Adrenal gland (tissue), 12 donors: ENCODE data around the gene TP73. TPM values are rescaled to one million over a fixed set of nuclear protein-coding genes. Genes with fewer than 3 reads are reported as not detected.

Experiments used
- DNase-seq, 7 donors: peaks; one replicate each; pipeline ENCODE4 v3.0.0-alpha.2; 2019 to 2020
- H3K27ac ChIP-seq, 5 donors: fragments of 200-600 bp; sonication (generic) in 4 of 5; 1 replicate in 3 of 5; 2 replicates in 2 of 5; pipeline versions ENCODE4 v1.5.1 to v1.8.0; 2016 to 2020; ENCODE audit warnings: mild to moderate bottlenecking in 1 of 5
- H3K27me3 ChIP-seq: fragments of 200-600 bp; 2 replicates; pipeline ENCODE4 v1.8.0; 2021
- H3K36me3 ChIP-seq, 2 donors: fragments of 200-600 bp; replicated peaks in 1 of 2; 1 replicate in 1 of 2; 2 replicates in 1 of 2; pipeline versions ENCODE4 v1.5.1 to v1.8.0; 2018 to 2022
- H3K4me1 ChIP-seq, 2 donors: fragments of 200-600 bp; replicated peaks in 1 of 2; 1 replicate in 1 of 2; 2 replicates in 1 of 2; pipeline versions ENCODE4 v1.5.1 to v1.8.0; 2018 to 2021
- H3K4me3 ChIP-seq, 4 donors: fragments of 200-600 bp; sonication (generic) in 3 of 4; one replicate each; pipeline ENCODE4 v1.5.1; 2016 to 2018
- H3K9me3 ChIP-seq, 3 donors: fragments of 200-600 bp; sonication (generic) in 1 of 3; replicated peaks in 1 of 3; 1 replicate in 2 of 3; 2 replicates in 1 of 3; pipeline versions ENCODE4 v1.5.1 to v1.8.0; 2016 to 2021
- POLR2A ChIP-seq, 2 donors: fragments of 450-650 bp; IDR thresholded peaks; one replicate each; pipeline ENCODE4 v1.6.1; 2017; ENCODE audit warnings: antibody characterized with exemption in 2 of 2, mild to moderate bottlenecking in 2 of 2, moderate library complexity in 1 of 2
- WGBS, 4 donors: extraction: QIAGEN DNeasy Blood & Tissue Kit in 2 of 4; methylation state at CpG; one replicate each; pipeline versions ENCODE4 v1.1.5 to v1.1.7; 2013 to 2017; 5-methylcytosine and 5-hydroxymethylcytosine counted together
- intact Hi-C, 2 donors: fragments of 100-400 bp; cut with DNase I; formaldehyde crosslinking; loops; one replicate each; pipeline versions ENCODE4 v1.14.1 to v1.15.0; 2022 to 2023
- polyA plus RNA-seq, 3 donors: library from polyadenylated mRNA; stranded (reverse); fragments of 200-250 nt in 2 of 3; fragments of 350-450 nt in 1 of 3; fragmentation: Illumina TruSeq in 1 of 3; extraction: RNeasy Lipid Tissue Mini Kit (QIAGEN cat#74804) in 1 of 3; gene quantifications; one replicate each; pipeline ENCODE4 v1.2.3, GENCODE V29; 2013 to 2014
- total RNA-seq, 9 donors: library from RNA; depleted of rRNA in 4 of 9; stranded (reverse); fragments of >200 nt in 4 of 9; fragments of 120-200 nt in 1 of 9; fragmentation: NEBNext Ultra II Directional in 1 of 9; extraction: Animal tissue kit (Norgen Biotek cat#: 25700) in 1 of 9; gene quantifications; one replicate each; pipeline versions ENCODE4 v1.1.0 to v1.2.4, GENCODE V29; 2013 to 2023
- TF ChIP-seq, protein P1 (sequence below), 6 experiments: fragments of 450-650 bp in 4 of 6; fragments of 200-600 bp in 2 of 6; sonication (generic) in 1 of 6; IDR thresholded peaks; 1 replicate in 5 of 6; 2 replicates in 1 of 6; pipeline versions ENCODE4 v1.5.1 to v1.8.0; 2016 to 2021; ENCODE audit warnings: antibody characterized with exemption in 6 of 6, mild to moderate bottlenecking in 2 of 6, moderate library complexity in 1 of 6
- donor health status: healthy with polysubstance abuse.
- donor health status: Bipolar disorder and iron deficiency.
- donor health status: DM: yes; HTN: yes; CAD: no.
- donor health status: DM: no; HTN: no; CAD: no.
- donor health status: DM: no; HTN: no; CAD: no.
- donor health status: DM: yes; HTN: yes; CAD: no.

Gene TP73
- total and polyA plus RNA-seq, 12 donors: 0.03 to 0.22 (median 0.14) TPM; not detected in 6

DNA sequence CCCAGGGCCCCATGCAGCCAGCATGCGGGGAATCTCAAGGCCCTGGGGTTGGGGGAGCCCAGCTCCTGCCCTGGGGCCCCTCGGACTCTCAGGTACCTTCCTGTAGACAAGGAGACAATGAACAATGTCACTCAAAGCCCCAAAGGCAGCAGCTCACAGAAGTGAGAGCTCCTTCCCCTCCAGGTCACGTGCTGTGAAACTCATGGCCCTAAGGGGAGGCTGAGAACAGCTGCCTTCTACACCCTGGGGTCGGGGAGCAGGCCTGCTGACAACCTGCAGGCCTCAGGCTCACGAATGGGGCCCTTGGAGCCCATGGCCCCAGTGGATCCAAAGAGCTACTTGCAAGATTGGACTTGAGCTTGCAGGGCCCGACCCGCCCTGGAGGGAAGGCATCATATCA lies 44.2 kb upstream of the TP73 start:
- Histone ChIP-seq H3K36me3 (no peaks in the 10 kb centered on the region), H3K9me3 (no peaks in the 10 kb centered on the region), H3K27ac (no peak overlapping the region), H3K4me3 (no peak overlapping the region), H3K4me1 (peaks cover 0 to 9% of the 10 kb centered on the region in 2 donors), H3K27me3 (peaks cover 31% of the 10 kb centered on the region)
- no peak for TF ChIP-seq POLR2A (IDR thresholded peaks at IDR 0.05)
- TF ChIP-seq, protein P1, sequence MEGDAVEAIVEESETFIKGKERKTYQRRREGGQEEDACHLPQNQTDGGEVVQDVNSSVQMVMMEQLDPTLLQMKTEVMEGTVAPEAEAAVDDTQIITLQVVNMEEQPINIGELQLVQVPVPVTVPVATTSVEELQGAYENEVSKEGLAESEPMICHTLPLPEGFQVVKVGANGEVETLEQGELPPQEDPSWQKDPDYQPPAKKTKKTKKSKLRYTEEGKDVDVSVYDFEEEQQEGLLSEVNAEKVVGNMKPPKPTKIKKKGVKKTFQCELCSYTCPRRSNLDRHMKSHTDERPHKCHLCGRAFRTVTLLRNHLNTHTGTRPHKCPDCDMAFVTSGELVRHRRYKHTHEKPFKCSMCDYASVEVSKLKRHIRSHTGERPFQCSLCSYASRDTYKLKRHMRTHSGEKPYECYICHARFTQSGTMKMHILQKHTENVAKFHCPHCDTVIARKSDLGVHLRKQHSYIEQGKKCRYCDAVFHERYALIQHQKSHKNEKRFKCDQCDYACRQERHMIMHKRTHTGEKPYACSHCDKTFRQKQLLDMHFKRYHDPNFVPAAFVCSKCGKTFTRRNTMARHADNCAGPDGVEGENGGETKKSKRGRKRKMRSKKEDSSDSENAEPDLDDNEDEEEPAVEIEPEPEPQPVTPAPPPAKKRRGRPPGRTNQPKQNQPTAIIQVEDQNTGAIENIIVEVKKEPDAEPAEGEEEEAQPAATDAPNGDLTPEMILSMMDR (IDR thresholded peaks at IDR 0.05): no peak
- intact Hi-C loops: no loop called here
- DNase-seq: no peak
- 79 to 85% (median 80%) methylated on average over 4 to 7 of the region's 7 CpGs for WGBS, 4 donors

DNA sequence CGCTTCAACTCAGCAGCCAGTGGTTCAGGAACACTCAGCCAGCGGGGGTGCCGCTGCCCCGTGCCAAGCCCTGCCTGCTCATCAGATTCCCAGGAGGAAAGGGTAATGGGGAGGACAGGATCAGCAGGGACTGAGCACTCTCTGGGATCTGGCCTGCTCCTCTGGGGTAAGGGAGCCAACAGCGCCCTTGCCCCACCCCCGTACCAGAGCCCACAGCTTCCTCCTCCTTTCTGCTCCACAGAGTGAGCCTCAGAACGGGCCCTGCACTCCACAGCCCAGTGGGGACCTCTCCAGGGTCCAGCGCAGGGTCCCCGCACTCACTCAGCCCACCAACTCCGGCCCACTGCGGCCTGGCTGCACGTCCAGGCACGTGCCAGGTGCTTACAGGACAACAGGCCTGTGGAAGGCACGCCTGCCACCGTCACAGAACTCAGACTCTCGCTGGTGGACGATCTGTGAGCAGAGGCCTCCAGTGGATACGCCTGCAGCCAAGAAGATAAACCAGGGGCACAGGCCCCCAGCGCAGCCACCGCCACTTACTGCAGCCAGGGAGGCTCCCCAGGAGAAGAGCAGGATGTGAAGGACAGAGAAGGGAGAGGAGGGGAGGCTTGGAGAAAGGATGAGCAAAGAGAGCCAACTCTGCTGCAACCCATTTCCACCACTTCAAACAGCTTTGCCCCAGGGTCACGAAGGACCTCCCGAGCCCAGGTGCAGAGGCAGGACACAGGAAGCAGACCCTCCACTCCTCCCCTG lies 43.1 kb upstream of the TP73 start:
- WGBS, 4 donors: 66 to 73% (median 70%) methylated on average over 15 to 22 of the region's 22 CpGs
- Histone ChIP-seq H3K4me3 (no peak overlapping the region), H3K27ac (no peak overlapping the region), H3K4me1 (peaks cover 0 to 9% of the 10 kb centered on the region in 2 donors), H3K27me3 (peaks cover 31% of the 10 kb centered on the region), H3K36me3 (no peaks in the 10 kb centered on the region), H3K9me3 (no peaks in the 10 kb centered on the region)
- intact Hi-C loops: no loop called here
- TF ChIP-seq, protein P1 (IDR thresholded peaks at IDR 0.05): no peak
- no peak for TF ChIP-seq POLR2A (IDR thresholded peaks at IDR 0.05)
- DNase-seq: no peak

DNA sequence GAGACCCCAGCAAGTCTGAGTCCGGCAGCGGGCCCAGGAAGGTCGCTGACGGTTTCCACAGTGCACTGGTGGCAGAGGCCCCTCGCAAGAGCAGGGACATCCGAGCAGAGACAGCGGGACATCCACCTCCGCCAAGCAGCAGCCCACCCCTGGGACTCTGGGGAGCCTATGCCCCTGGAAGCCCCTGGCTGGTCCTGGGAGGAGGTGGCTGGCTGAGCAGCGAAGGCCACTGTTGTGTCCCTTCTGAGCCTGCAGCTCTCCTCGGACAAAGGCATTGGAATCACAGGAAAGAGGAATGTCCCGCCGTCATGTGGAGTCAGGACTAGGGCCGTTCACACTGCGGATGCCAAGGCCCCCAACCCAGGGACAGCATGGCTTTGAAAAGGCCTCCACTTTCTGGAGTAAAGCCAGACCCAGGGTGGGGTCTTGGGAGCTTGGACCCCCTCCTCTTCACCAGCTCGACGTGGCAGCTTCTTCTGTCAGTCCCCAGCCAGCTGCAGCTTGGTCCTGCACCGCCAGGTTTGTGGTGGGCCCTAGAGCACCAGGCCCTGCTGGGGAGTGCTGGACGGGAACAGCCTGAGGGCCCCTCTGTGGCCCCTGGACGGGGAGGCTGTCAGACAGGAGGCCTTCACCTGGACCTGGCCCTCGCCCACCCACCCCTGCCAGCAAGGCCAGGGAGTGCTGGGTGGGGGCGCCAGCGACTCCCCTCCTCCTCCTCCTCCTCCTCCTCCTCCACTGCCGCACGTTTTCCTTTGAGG lies 42.4 kb upstream of the TP73 start:
- DNase-seq: no peak
- H3K4me1 ChIP-seq: peaks cover 0 to 9% of the 10 kb centered on the region in 2 donors
- no peaks in the 10 kb centered on the region for H3K36me3 ChIP-seq
- no peaks in the 10 kb centered on the region for H3K9me3 ChIP-seq
- H3K27ac ChIP-seq: no peak overlapping the region
- H3K4me3 ChIP-seq: no peak overlapping the region
- 44 to 54% (median 48%) methylated on average over 9 to 24 of the region's 24 CpGs for WGBS, 4 donors
- peaks cover 31% of the 10 kb centered on the region for H3K27me3 ChIP-seq
- TF ChIP-seq, protein P1 (IDR thresholded peaks at IDR 0.05): no peak
- TF ChIP-seq POLR2A (IDR thresholded peaks at IDR 0.05): no peak
- intact Hi-C loops: no loop called here

DNA sequence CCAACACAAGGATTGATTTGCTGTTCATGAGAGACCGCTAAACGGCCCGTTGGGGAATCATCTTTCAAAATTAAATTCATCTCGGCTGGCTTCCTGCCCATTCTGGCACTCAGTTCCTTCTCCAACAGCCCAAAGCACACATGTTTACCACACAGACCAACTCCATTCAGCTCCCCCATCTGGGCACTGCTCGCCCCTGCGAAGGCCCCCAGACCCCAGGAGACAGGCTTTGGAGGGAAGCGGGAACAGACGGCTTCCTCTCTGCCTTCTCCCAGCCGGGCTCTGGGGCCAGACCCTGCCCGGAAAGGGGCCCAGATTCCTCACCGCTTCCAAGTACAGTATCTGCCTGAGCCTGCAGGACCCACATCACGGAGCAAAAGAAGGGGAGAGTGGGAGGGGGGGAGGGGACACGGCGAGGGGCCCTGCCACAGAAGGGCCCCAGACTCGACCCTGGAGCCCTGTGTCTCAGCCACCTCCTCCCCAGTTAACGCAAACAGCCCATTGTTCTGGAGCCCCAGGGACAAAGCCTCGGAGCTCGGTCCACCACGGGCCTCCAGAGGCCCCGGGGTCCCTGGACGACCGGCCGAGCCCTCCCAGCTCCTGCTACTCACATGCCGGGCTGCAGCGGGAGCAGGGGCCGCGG lies 41.7 kb upstream of the TP73 start:
- no peak for TF ChIP-seq POLR2A (IDR thresholded peaks at IDR 0.05)
- TF ChIP-seq, protein P1 (IDR thresholded peaks at IDR 0.05): no peak
- DNase-seq: no peak
- intact Hi-C loops: no loop called here
- Histone ChIP-seq H3K4me3 (peak overlapping the region in 1 of 4 donors; percentile 44), H3K36me3 (no peaks in the 10 kb centered on the region), H3K27me3 (peaks cover 33% of the 10 kb centered on the region), H3K9me3 (no peaks in the 10 kb centered on the region), H3K4me1 (peaks cover 0 to 9% of the 10 kb centered on the region in 2 donors), H3K27ac (no peak overlapping the region)
- WGBS, 4 donors: 2 to 6% (median 5%) methylated on average over 15 to 27 of the region's 27 CpGs
